Ovary (tissue), 3 donors: ENCODE results near the gene PCDHB11.

Experiments used
- EP300 ChIP-seq: sonication (generic); formaldehyde crosslinking; IDR thresholded peaks from one replicate; pipeline ENCODE4 v1.6.1; 2017; ENCODE audit warnings: antibody characterized with exemption
- TF ChIP-seq, protein P1 (sequence below), 3 donors: fragments of 450-650 bp in 2 of 3; fragments of 200-600 bp in 1 of 3; IDR thresholded peaks; one replicate each; pipeline versions ENCODE4 v1.5.1 to v1.8.0; 2016 to 2022; ENCODE audit warnings: antibody characterized with exemption in 3 of 3, mild to moderate bottlenecking in 1 of 3
- donor health status: DM: no; HTN: no; CAD: no.

GRCh38 chr5:141149812-141150211, 49.6 kb upstream of the PCDHB11 start, which contains the start of gene PCDHB6:
- TF ChIP-seq, protein P1, sequence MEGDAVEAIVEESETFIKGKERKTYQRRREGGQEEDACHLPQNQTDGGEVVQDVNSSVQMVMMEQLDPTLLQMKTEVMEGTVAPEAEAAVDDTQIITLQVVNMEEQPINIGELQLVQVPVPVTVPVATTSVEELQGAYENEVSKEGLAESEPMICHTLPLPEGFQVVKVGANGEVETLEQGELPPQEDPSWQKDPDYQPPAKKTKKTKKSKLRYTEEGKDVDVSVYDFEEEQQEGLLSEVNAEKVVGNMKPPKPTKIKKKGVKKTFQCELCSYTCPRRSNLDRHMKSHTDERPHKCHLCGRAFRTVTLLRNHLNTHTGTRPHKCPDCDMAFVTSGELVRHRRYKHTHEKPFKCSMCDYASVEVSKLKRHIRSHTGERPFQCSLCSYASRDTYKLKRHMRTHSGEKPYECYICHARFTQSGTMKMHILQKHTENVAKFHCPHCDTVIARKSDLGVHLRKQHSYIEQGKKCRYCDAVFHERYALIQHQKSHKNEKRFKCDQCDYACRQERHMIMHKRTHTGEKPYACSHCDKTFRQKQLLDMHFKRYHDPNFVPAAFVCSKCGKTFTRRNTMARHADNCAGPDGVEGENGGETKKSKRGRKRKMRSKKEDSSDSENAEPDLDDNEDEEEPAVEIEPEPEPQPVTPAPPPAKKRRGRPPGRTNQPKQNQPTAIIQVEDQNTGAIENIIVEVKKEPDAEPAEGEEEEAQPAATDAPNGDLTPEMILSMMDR (IDR thresholded peaks at IDR 0.05), result no peak
- no peak for TF ChIP-seq EP300
